NCI-H1417 treated with DMSO at 0.1 percent for 48 hours (cell line): ENCODE data around the gene MOB3C.

ENCODE experiments used
- DNase-seq: peaks from one replicate; lab custom pipeline; 2025; lab: John Stamatoyannopoulos, UW

Gene MOB3C

DNA sequence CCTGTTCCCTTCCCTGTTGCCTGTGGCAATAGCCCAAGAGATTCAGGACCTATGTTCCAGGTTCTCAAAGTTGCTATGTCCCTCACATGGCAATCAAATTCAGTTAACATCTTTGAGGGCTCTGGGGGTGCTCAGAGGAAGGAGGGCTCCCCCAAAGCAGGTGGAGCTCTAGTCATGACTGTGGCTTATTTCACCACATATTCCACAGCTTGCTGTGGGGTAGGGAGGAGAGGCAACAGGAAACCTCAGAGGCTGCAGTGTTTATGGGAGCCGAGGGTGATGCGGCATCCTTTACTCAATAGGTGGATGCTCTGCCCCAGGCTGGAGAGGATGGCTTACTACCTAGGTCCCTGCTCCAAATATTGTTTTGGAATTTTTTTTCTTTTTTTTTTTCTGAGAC lies 11.4 kb downstream of the MOB3C start:
- DNase-seq = no peak

DNA sequence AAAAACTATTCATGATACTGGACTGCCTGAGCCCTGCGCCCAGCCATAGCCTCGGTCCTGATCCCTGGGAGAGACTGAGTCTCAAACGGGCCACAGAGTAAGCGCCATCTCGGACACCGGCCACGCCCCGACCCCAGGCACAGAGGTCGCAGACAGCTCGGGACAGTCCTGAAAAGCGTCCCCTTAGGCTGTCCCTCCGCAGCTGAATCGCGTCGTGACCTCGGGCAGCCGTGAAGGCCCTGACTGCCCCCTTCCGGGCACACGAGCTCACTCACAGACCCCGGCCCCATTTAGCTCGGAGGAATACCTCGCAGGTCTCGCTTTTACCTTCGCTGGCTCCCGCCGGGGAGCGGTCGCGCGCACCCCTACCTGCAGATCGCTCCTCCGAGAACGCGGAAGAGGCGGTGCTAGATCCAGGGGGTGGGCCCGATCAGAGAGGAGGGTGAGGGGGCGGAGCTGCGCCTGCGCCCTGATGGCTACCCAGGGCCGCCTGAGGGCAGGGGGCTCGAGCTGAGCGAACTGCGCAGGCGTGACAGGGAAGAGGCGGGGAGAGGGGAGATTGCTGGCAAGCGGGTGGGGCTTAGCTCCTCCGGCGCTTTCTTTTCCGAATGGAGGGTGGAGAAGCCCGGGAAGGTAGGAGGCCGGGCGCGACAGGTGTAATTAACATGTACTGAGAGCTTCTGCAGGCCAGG lies 12.6 kb downstream of the MOB3C start, which contains the start of gene MKNK1:
TSS of gene MKNK1 (minus strand) at position 411 of the 692 bp plus-strand sequence. CDS start 20,941 bp downstream, outside the sequence.
- peak; percentile 92 for DNase-seq

DNA sequence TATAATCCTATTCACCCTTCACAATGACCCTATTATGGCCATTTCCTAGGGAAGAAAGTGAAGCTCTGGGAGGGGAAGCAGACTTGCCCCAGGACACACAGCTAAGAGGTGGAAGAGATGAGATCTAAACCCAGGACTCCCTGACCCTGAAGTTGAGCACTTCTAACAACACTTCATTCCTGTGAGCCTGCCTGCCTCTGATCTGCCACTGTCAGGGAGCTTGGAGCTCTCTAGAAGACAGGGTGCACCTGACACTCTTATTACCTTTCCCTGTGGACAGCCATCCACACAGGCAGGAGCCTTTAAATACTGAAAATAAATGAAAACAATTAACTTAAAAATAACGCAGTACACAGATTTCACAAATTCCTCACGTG lies 13.1 kb downstream of the MOB3C start:
- no peak for DNase-seq

DNA sequence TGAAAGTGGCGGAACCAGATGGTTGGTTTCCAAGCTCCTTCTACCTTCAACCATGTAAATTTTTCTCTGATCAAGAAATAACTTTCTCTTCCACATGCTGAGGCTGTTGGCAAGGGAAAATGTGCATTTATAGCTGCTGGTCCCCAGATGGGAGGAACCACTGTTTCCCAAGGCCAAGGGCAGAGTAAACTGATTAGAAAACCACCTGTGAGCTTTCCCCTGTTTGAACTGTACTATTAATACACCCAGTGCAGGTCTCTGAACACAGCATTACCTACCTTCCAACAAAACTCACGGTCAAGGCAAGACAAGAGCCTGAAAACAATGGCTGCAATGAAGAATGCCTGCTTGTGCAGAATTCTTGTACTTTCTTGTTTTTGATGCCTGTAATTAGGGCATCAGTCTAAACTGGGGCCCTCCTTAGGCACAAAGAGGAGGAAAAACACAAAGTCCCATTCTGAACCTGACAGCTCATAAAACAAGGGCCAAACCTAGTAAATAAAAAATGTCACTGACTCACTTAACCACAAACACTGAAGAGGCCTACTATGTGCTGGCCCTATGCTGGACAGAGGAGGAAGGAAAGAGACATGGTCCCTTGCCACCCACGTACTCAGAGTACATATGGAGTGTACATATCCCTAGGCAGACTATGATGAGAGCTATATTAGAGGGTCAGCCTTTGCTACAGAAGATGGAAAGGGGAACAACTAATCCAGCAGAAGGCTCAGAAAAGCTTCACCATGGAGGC lies 15.2 kb downstream of the MOB3C start:
- no peak for DNase-seq

DNA sequence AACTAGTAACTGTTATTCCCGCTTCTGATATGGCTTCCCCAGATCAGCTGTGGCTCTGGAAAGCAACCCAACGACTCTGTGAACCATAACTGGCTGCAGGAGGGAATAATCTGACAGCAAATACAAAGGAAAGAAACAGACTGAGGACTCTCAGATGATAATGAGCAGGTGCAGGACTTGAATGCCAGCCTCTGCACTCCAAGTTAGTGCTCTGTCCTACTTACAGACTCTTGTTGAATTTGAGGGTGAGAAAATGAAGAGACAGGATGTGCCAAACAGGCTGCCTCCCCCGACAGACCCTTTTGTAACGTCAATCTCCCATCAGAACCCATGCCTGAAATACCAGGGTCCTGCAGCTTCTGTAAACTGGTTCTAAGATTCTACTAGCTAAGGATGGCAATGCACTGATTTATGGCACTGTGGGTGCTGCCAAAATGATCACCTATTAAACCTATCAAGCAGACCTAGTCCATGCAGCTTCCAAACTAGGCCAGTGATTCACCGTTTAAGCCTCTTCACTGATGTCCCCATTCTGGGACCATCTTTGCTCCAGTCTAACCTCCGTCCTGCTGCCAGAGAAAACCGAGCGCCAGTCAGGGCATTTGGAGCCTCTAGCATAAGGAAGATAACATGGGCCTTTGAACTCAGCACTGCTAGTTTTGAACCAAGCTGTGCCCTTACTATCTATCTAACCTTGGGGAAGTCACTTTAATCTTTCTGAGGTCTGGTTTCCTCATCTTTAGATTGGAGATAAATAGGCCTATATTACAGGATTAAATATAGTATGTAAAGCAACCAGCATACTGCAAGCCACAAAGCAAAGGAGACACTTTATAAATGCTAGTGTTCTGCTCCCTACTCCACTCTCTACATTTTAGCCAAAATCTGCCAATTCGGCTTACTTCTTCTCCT lies 17.3 kb downstream of the MOB3C start:
- no peak for DNase-seq

DNA sequence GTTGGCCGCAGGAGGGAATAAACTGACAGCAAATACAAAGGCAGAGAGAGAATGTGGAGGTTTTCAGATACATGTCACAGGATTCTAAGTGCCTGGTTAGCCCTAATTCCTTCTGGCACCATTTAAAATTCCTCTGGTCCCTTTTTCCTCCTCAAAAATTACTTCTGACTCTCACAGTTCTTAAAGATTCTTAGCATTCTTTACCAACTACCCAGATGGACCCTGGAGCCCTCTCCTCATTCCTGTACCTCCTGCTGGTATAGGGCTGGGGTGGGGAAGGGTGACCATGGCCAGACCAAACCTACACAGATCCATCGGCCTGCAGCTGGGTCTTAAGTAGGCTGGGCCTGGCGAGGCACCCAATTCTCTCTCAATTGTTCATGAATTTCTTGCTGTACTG lies 19.8 kb downstream of the MOB3C start:
- DNase-seq = no peak

DNA sequence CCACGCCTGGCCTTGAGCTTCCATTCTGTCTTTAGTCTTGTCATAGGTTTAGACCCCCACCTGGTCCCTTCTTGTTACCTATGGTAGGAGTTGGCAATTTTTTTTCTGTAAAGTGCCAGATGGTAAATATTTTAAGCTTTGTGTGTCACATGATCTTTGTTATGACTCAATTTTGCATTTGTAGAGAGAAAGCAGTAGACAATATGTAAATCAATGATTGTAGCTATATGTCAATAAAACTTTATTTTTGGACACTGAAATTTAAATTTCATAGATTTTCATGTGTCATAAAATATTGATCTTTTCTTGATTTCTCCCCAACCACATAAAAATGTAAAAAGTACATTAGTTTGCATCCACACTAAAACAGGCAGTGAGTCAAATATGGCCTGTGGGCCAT lies 20.6 kb downstream of the MOB3C start:
- DNase-seq = no peak

DNA sequence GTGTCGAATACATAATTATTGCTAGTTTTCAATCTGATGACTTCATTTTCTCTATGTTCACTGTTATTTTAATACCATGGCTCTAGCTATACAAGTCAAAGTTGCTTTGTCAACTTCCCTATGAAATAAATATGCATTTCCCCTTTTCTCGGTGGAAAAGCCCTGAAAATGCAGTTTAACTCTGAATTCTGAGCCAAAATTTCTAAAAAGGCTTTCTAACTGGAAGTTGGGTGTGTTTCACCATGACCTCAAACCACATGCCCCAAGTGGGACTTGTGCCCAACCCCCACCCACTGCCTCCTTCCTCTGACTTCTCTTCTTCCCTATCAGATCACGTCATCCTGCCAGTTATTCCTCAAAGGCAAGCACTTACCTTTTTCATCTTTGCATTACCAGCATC lies 21.5 kb downstream of the MOB3C start:
- no peak for DNase-seq

DNA sequence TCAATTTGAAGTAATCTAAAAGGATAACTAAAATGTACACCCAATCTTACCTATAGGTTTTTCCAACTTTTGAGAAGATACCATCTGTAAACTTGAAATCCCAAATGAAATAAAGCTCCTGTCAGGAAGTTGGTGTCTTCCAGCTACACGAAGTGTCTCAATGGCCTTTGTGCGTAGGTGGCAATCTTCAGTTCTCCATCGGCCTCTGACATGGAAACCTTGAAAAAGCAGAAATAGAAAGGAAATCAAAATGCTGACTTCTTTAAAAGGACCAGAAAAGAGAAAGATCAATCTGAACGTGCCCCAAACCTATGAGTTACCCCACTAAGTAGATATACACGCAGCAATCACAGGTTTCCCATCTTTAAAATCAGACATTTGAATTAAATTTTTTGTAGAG lies 22.5 kb downstream of the MOB3C start:
- no peak for DNase-seq

DNA sequence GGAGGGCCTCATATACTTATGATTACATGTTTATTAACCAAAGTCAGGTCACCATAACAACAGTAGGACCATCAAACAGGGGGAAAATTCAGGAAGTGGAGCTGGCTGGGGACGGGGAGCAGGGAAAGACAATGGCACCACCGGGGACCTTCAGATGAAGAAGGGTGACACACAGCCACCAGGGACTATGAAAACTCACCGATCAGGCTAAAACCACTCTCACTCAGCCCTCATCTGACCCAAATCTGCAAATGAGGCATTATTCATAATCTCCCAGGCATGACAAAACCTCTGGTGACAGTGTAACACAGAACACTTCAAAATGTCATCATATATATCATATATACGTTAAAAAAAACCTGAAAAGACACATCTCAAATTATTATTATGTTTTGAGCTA lies 23.8 kb downstream of the MOB3C start:
- DNase-seq = no peak

DNA sequence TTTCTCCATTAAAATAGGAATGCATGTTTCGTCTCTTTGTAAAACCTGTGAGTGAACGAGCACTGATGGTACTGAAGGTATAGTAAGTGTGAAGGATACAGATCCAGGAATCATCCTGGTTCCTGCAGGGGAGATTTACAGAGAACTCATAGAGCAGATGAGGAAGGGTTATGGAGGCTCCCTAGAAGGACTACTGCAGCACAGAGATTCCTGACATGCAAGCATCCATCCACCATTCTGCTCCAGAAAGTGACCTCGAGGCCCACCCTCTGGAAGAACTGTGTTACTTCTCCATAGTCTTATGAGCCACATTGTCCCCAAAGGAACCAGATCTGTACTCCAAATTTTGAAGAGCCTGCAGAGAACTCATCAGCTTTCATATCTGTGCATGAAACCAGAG lies 27.1 kb downstream of the MOB3C start:
- no peak for DNase-seq

DNA sequence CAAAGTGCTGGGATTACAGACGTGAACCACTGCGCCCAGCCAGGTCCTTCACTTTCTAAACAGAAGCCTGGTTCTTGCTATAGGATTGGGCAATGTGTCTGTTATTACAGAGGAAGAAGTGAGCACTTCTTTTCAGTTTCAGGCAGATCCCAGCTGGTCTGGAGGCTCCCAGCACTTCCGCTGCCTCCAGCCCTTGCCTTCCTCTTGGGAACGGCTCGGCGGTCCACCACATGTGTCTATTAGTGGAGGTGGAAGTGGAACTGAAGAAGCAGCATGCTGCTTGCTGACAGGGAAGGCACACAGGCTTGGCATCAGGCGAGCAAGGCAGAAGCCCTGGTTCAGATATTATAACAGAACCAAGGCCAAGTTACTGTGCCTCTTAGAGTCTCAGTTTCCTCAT lies 29.5 kb downstream of the MOB3C start:
- no peak for DNase-seq

DNA sequence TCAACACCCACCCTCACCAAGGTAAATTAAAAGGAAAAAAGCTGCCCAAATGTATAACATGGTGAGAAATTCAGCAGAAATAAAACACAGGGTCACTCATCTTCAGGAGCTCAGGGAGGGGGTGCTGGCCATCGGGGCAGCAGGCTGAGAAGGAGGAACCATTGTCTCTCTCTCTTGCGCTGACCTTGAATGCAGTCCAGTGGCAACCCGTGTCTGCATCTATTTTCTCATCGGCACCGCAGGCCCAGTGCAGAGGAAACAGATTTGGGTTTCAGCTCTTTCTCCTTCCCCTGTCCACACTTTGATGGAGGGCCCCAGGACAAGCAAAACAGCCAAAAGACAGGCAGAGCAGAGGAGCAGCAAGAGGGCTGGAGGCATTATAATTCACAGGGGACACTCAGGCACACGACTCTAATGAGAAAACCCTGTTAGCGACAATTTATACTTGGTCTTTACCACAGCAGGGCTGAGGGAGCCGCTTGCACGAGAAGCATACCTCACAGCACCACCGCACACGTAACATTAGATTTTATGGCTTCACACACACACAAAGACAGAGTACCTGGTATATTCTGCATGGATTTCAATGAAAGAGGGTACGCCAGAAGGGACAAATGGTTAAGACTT lies 31.2 kb downstream of the MOB3C start:
- no peak for DNase-seq

DNA sequence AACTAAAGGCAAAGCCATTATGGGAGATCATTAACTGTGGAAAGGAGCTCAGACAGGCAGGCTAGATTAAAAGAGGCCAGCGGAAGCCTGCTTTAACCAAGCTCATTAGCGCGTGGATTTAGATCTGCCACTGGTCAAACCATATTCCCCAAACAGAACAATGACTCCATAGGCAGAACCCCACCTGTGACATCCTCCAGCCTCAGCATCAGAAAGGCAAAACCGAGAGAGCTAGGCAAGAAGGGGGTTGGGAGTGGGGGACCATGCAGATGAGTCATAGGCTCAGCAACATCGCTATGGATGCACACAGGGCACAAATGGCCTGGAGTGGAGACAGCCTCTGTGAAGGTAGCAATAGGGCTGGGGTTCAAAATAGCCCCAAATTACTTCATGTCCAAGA lies 33.1 kb downstream of the MOB3C start:
- DNase-seq = no peak

DNA sequence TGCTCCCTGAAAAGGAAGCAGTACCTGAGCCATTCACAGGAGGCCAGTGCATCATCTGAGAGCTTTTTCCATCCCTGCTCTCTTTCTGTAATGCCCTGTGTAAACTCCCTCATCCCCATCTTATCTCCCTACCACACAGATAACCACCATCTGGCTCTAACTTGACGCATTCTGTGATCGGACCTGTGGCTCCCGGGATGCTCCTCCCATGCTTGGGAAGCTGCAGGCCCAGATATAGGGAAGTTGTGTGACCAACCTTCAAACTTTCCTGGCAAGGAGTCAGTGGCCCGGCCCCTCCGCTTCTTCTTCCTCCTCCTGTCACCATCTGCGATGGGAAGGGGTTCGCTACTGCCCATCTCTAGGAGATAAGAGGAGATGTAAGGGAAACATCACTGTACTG lies 33.6 kb downstream of the MOB3C start:
- DNase-seq = no peak

DNA sequence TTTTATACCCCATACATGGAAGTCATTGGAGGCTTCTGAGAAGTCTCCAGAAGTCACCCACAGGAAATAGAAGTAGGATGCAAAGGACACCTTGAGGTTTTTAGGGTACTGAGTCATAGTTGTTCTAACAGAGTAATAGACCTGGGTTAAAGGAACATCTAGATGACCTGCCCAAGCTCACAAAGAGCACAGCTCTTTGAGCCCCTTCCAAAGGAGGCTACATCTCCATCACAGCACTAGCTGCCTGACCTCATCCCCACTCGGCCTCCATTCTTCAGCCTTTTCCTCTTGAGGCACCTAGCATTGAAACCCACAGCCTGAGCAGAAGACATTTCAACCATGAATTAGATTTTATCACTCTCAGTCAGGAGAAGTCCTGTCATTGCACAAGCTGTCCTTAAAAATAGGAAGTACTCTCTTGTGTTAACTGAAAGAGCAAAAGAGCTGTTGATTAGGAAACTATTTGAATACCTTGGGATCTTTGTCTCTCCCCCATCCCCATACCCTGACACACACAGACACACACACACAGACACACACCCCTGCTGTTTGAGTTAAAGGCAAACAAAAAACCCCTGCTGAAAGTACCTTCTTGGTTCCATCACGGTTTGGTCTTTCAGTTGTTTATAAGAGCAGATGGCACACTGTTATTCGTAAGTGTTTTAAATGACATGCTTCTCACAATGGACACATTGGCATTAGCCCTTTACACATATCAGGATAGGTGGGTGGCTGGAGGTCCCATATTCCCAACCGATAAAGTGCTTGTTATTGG lies 34.7 kb downstream of the MOB3C start:
- no peak for DNase-seq

DNA sequence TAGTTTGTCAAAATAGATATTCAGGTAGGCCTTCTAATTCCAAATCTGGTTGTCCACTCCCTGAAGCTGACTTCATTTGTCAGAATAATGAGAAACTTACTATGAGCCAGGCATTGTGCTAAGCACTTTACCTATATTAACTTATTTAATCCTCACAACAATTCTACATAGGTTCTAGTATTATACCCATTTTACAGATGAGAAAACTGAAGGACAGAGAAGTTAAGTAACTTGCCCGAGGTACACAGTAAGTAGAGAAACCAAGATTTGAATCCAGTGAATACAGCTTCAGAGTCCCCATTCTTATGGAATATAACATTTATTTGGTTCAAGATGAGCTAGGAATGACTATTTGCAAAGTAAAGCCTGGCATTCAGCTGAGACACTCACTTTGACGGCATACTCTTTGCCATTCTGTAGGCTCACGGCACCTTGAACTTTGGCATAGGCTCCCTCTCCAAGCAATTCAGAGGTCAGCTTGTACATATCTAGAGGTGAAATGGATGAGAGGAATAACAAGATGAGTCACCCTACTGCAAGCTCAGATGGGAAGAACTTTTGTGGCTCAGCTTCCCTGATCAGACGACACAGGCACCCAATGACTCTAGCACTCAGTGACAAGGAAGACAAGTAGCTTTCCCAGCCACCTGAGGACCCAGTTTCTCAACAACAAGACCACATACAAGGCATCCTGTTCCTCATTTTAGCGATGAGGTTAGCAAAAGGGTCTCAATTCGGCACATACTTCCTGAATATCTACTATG lies 36.3 kb downstream of the MOB3C start:
- no peak for DNase-seq

DNA sequence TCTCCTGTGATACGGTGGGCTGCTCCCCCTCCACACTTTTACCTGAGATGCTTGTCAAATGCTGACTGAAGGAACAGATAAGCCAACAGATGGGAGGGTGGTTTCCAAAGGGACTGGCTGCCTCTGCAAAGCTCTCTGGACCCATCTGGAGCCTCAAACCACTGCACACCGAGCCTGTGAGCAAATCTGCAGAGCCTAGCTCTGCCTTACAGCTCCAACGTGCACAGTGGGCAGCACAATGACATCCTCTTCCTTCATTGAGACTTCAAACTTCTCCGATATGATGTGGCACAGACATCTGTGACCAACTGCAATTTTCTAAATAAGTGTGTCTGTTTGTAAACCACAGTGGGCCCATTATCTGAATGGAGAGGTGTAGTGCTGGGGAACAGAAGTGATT lies 38.9 kb downstream of the MOB3C start:
- no peak for DNase-seq

DNA sequence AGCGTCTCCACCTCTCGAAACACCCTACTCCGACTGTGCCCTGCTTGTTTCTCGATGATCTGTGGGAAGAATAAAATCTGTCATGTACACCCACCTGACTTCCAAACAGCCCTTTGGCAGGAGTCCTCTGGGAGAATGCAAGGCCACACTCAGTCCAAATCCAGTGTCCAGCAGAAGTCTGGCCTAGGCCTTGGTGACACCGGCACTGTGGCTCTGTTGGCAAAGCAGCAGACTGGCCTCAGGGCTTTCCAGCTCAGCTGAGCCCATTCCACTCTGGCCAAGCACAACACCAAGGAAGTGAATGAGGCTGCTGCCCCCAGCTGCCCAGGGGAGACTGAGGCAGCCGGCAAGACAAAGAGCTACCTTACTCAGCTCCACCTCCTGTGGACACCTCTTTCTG lies 40.0 kb downstream of the MOB3C start:
- no peak for DNase-seq

DNA sequence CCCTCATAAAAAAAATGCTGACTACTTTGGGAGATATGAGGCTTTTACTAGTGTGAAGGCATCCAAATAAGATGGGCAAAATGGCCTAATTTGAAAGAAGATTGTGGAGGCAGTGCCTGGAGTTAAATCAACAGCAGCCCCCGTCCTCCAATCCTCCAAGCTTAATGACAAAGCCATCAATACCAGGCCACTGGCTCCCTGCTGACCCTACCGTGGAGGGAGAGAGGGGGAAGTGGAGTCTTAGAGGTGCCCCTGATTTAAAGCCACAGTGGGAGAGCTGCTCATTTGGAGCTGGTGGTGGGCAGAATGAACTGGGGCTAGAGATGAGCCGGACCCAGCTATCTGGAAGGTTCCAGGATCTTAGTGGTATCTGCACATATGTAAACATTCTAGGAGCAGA lies 40.8 kb downstream of the MOB3C start:
- no peak for DNase-seq

DNA sequence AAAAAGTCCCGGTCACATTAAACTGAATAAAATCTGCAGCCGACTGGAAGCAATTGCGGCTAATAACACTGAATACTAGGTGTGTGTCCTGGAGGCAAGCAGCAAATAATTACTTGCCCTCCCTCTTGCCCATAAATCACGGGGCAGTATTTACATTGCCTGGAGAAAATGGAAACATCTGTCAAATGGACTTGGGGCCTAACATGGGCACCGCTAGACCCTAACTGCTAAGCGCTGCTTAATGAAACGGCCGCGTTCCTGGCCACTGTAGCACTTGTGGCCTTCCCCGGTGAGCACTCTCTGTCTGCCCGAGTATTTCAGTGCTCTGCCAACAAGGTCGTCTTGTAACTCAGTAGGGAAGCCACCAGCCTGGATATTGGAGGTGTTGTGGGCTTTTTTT lies 41.3 kb downstream of the MOB3C start:
- peak; percentile 93 for DNase-seq
